ENCODE results near the gene SLC1A3. TPM values are rescaled to one million over a fixed set of nuclear protein-coding genes. Genes with fewer than 3 reads are reported as not detected.

Gene SLC1A3
- total RNA-seq, 1 donor from 2014 or later: 24.2 TPM

DNA sequence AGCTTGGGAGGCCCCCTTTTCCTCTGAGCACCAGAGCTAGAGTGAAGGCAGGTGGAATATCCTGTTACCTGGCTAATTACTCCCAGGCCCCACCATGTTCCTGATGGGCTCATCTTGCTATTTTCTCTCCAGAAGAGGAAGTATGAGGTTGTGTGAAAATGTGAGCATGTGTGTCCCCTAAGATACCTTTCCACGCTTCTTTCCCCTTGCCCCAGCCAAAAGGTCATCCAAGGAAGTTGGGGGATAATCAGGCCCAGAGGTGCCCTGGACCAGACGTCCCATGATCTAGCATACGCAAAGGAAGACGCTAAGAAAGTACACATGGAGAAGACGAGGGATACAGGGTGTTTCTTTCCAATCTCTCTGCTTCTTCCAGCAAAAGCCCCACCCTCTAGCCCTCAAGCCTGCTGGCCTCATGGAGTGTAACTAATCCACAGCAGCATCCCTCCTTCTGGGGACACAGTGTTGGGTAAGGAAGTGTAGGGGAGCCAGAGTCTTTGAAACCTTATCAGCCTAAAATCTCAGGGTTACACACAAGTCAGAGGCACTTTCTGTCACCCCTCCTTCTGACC lies 115.3 kb downstream of the SLC1A3 start:
- DNase-seq: no peak

DNA sequence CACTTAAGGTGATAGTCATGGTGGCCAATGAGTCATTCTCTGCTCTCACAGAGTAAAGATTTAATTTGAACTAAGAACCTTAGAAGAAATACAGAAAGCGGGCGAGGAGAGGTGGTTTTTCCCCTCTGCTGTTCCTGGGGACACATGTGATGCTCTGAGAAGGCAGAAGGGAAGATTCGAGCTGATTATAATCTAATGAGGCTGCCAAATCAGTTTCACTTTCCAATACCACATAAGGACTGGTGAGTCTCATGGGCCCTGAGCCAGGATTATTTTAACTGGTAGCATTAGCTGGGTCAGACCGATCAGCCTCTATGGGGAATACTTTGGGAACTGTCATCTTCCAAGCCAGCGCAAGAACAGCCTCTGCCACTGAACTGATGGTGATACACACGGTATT lies 116.5 kb downstream of the SLC1A3 start:
- no peak for DNase-seq

DNA sequence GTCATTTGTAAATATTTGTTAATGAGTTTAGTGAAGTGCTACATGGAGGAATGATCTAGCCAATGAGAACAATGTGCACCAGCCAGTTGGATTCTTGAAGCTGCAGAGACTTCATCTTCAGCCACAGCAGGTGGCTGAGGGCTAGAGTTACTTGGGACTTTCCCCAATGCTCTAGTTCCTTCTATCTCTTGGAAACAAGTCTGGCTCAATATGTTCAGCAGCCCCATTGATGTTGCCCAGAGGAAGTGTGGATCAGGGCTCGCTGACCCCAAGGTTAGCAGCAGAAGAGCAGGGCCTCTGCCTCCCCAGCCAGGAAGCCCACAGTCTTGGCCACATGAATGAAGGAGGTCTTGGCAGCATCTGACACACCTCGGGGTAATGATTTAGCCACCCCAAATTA lies 117.5 kb downstream of the SLC1A3 start:
- DNase-seq: peak; percentile 43

DNA sequence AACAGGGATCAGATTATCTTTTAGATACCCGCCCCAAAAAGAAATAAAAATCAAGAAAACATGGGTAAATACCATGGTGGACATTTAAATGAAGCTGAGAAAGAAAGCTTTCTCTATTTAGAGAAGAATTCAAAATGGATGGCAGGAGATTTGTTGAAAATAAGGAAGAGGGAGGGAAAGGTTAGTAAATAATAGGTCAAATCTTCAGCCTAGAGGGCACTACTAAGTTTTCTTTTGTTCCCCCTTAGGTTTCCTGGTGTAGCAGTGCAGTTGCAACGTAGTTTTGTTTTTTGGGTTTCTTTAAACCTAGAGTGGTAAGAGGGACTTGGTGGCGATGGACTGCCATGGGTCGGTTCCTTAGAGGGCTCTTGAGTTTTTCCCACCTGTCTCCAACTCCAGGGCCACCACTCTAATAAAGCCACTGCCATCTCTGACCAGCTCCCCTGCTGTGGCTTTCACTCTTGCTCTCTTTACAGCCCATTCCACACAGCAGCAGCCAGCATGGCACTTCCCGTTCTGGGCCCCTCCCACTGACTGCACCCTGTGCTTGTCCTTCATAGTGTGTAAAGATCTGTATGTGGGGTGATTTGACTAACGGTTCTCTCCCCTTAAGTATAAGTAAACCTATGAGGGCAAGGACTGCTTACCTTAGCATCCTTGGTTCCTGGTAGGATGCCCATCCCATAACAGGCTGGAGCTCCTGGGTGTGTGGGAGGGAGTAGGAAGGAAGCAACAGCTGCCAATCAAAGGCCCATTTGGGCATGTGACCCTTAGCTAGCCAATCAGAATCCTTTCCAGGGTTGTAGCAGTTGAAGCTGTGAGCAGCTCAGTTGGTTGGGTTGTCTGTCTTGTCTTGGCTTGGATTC lies 118.3 kb downstream of the SLC1A3 start:
- DNase-seq: no peak

DNA sequence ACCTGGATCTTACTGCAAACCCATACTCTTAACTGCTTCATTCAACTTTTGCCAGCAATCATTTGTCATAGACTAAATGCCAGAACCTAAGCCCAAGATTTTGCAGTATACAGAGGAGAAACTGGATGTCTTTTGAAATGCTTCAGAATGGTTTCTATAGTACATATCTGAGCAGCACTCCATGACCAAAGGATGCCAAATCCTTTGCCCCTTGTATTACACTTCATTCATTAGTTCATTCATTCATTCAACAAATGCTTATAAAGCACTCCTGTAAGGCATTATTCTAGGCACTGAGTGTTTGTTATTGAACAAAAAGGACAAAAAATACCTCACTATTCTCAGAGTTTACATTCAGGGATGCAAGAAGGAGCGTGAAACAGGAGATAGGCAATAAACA lies 119.9 kb downstream of the SLC1A3 start:
- no peak for DNase-seq

DNA sequence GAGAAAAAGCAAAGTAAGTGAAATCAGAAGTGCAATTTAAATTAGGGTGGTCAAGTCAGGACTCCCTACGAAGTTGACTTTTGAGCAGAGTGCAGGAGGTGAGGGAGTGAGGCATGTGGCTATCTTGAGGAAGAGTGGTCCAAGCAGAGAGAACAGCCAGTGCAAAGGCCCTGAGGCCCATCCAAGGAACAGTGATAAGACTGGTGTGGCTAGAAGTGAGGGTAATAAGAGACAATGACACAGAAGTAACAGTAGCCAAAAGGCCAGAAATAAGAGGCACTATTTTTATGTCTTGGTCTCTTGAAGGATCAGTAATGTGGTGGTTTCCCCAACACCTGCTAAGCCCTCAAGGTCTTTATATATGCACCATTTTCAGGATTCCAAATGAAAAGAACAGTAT lies 120.4 kb downstream of the SLC1A3 start:
- DNase-seq: no peak

DNA sequence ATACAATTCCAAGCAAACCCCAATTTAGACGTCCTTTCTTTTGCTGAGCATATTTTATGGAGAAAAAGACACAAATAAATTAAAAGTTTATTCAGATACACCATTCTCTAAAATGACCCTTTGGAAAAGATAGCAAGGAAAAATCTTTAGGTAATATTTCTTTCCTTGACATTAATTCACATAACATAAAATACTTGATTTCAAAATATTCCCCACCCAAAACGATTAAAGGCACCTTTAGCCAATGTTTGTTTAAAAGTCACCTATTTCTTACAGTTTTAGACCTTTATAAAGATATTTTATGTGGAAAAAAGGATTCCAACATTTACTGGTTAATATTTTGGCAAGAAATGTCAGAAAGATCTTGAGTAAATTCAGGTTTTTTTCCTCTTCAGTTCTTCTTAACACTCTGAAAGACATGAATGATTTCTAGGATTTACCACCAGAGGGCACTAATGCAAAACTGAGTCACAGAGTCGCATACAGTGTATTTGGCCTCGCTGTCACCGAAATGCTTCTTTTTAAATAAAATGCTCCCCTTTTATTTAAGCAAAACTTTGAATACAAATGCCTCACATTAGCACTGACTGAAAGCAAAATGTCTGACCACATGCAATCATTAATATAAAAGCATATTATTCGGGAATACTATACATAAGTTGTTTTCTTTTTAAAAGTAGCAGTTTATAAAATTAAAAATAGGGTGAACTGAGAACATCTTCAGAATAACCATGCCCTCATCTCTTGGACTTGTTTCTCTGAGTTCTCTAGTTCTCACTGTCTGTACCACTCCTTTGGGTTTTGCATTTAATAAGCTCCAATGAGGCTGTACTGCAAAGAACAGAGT lies 122.5 kb downstream of the SLC1A3 start:
- DNase-seq: peak; percentile 90

DNA sequence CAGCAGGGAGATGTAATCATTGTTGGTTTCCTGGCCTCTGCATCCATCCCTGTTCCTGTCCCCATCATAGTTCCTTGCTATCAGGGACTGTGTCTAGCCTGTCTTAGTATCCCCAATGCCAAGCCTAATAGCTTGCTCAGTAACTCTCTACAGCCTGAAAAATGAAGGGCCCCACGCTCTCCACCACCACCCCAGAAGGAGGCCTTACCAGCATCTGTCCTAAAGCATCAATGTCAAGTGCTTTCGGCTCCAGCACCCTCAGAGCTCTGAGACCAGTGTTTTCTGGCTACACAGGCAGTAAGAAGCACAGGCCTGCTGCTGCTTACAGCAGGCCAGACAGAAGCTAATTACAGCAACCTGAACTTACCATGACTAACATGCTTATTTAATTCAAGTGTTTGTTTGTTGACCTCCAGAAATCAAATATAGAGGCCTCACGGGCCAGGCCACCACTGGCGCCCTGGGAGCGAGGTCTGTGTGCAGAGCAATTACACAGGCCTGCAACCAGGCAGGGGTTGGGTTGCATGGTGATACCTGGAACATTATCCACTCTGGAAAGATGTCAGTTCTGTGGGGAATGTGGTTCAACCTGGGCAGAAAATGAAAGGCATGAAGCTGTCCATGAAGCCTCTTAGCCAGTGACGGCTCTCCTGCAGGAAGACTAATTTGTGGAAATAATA lies 124.3 kb downstream of the SLC1A3 start:
- peak; percentile 79 for DNase-seq

DNA sequence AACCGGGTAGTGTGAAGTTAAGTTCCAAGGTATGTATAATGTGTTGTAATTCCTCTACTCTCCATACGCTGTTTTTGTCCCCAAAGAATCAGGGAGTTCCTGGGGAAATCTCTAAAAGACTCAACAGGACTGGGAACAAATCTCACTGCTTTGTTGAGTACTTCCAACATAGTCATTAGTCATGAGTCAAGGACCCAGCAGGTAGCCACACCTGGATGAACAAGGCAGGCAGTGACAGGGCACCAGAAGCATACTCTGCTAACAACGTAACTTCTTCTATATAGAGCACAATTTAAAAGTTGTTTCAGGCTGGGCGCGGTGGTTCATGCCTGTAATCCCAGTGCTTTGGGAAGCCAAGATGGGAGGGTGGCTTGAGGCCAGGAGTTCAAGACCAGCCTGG lies 126.8 kb downstream of the SLC1A3 start:
- DNase-seq: no peak

DNA sequence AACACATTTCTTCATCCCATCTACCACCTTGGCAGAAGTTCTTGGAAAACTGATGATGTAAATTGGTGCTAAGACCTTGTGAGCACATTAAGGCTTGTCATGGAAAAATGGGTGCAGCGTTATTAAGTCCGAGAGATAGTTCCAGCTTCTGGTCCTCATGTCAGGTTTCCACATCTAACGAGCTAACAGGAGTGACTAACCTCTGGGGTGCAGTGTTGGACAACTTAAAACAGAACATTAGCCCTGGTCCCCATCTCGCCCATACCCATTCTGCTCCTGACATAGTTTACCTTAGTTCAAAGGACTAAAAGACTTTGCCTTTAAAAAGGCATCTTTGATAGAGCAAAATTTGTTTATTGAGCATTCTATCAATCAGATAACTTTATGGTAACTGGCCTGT lies 128.0 kb downstream of the SLC1A3 start:
- DNase-seq: peak; percentile 61

DNA sequence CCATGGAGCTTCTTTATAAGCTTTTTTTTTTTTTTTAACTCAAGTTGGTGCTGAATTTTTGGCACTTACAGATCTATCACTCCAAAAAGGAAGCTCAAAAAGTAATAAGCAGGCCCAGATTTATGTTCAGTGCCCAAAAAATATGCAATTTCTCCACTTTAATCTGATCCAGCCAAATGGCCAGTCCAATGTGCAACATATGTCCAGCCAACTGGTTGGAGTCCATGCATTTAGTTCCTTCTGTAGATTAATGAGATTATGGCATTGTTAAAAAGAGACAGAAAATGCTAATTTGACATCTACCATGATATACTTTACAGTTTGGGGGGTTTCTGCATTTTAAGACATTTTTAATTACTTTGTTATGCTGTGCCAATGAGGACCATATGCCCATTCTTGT lies 129.5 kb downstream of the SLC1A3 start:
- no peak for DNase-seq

Small RNA genes within 50 kb of the gene (small RNA-seq; reads per million reads assigned to genes)
- gene AC010631.1 (ENCODE audit: low replicate concordance): not detected

Measured in tongue (tissue), 3 donors.